Breast epithelium (tissue), 3 donors: ENCODE results near the gene SYTL3.

ENCODE experiments used
- CTCF ChIP-seq, 3 donors: fragments of 450-650 bp; IDR thresholded peaks; one replicate each; pipeline ENCODE4 v1.5.1; 2016 to 2017; ENCODE audit warnings: antibody characterized with exemption in 3 of 3, mild to moderate bottlenecking in 3 of 3, moderate library complexity in 3 of 3
- POLR2A ChIP-seq: fragments of 450-650 bp; IDR thresholded peaks from one replicate; pipeline ENCODE4 v1.6.1; 2016; ENCODE audit warnings: antibody characterized with exemption, mild to moderate bottlenecking, moderate library complexity

DNA sequence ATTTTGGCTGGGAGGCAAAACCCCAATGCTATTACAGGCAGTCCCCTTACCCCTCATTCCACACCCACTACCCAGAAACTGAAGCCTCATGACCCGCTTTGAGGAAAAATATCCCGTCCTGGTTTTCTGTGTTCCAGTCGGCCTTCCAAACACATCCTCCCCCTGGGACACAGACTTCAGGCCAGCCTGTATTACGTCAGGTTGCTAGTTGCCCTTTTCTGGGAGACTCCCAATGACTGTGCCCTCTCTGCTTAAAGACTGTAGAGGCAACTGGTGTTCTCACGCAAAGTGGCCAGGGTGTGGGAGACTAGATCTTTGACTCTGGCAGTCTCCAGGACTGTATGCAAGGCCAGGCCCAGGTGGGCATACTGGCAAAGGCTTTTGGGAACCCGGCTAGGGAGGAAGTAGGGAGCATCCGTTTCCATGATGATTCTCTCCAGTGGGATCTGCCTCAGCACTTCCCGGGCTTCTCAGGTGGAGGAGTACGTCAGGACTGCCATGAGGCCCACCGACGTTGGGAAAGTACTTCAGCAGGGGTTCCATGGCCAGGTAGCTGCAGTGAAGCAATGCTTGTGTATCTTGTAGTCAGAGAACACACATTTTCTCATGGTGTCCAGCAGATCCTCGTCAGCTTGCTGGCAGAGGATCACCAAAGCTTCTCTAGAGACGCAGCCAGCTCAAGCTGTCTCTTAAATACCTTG lies 40.2 kb upstream of the SYTL3 start:
- no peak for TF ChIP-seq CTCF (IDR thresholded peaks at IDR 0.05)
- no peak for TF ChIP-seq POLR2A
